ENCODE measurements around the gene SPAG7.

SPAG7 gene

DNA sequence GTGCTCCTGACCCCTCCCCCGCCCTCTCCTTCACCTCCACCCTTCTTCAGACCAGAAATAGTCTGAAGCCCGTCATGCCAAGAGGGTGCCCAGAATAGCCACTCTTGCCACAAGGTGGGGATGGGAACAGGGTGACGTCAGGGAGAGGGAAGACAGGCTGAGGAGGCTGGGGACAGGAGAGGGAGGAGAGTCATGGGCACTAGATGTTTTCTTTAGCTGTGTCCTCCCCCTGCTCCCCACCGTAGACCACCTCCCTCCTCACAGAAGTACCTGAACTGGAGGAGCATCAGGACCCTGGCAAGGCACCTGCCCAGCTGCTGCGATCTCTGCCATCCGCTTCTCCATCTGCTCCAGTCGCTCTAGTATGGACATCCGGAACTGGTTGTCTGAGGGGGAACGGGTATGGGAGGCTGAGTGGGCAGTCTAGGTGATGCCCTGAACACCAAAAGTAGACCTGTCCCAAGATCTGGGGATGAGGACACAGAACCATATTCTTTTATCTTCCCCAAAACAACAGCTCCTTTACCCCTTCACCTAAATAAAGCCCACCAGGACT, 6.6 kb upstream of the SPAG7 start:
- DNase-seq = no peak

- no peak for DNase-seq
Measured at GRCh38 chr17:4973256-4974114, 5.9 kb upstream of the SPAG7 start.

GRCh38 chr17:4972752-4973151, 5.1 kb upstream of the SPAG7 start:
- no peak for DNase-seq

DNA sequence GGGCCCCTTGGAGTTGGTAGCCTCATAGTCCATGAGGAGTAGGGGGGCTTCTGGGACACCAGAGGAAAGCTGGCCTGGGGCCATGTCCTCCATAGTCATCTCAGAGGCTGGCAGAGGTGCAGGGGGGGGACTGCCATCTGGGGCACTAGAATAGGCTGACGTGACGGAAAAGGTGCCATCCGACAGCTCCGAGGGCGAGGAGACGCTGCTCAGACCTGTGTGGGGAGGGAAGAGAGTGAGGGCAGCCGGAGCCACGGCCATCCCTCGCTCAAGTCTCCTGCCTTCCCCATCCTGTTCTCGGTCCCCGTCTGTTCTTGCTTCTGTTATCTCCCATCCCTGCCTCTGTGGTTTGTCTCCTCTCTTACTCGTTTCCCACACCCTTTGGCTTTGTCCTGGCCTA, 4.7 kb upstream of the SPAG7 start:
- DNase-seq = no peak

DNA sequence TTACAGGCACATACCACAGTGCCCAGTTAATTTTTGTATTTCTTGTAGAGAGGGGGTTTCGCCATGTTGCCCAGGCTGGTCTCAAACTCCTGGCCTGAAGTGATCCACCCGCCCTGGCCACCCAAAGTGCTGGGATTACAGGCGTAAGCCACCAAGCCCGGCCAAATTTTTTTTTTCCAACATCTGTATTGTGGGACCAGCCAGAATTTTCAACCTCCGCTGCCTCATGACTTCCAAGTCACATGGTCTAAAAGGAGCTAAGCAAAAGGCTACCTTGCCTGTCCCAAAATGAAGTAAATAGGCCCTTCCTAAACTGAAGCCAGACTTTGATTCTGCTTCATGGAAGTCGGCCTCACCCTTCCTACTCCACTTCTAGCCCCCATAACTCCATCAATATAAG, 4.2 kb upstream of the SPAG7 start:
- no peak for DNase-seq

DNA sequence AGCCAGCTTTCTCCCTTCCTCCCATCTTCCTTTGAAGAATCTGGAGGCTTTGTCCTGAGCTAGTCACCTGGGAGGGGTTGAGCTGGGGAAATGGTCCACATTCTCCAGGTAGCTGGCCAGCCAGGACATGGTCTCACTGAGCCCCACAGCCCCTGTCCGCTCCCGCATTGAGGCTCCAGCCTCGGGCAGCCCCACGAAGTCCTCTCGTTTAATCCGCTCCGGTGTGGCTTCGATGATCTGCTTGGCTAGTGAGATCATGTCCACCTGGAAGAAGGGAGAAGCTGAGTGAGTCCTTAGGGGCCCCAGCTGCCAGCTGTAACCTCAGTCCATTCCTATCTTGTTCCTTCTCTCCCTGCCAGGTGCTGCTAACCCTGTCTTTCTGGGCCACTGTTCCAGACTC, 2.7 kb upstream of the SPAG7 start:
- no peak for DNase-seq

GRCh38 chr17:4969551-4970173, 2.0 kb upstream of the SPAG7 start:
- DNase-seq = peak; percentile 34

DNA sequence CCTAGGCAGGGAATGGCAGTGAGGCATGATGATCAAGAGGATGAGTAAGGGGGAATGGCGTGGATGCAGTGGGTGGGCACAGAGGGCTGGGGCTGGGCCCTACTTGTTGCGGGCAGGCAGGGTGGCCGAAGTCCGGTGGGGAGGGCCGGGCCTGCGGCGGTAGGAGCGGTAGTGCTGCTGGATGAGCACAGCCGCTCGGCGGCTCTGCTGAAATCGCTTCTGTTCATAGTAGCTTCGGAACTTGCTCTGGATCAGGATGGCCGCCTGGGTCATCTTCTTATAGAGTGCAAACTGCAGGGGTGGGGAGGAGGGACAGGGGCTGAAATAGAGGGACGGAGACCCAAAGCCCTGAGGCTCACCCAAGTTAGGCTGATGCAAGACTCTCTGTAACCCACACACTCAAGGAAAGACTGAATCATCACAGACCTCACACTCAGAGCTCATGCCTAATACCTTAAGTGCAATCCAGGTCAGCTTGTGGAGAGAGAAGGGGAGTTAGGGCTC, 1.5 kb upstream of the SPAG7 start:
- DNase-seq = peak; percentile 96

- peak; percentile 22 for DNase-seq
Measured at GRCh38 chr17:4968486-4969046, 949 bp upstream of the SPAG7 start.

DNA sequence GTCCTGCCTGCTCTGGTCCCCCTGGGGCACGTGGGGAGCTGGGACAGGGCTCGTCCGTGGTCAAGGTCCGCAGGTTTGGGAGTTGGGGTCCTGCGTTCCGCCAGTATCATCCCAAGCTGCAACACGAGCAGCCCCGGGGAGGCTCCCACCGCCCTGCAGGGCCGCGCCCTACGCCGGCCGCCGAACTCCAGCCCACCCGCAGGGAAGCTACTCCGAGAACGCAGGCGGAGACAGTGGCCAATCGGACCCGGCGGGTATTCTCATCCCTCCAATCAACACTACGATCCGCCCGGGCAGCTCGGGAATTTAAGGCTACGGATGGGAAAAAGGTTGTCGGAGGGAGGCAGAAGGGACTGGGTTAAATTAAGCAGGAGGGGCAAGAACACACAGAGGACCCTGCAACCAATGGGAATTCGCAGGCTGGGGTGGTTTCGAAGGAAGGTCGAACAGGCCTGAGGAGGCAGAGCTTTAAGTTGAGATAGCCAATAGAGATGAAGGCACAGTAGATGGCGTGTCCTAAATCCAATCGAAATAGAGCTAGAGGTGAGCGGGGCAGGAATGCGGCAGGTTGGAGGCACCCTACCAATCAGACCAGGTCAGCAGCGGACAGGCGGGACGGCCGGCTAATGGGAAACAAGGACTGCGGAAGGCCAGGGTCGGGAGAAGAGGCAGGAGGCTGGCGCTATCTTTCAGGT, 626 bp downstream of the SPAG7 start:
- peak; percentile 100 for DNase-seq

- no peak for DNase-seq
Measured at GRCh38 chr17:4965311-4965986, 2.2 kb downstream of the SPAG7 start.

GRCh38 chr17:4960279-4960922, 7.2 kb downstream of the SPAG7 start:
- DNase-seq = no peak

DNA sequence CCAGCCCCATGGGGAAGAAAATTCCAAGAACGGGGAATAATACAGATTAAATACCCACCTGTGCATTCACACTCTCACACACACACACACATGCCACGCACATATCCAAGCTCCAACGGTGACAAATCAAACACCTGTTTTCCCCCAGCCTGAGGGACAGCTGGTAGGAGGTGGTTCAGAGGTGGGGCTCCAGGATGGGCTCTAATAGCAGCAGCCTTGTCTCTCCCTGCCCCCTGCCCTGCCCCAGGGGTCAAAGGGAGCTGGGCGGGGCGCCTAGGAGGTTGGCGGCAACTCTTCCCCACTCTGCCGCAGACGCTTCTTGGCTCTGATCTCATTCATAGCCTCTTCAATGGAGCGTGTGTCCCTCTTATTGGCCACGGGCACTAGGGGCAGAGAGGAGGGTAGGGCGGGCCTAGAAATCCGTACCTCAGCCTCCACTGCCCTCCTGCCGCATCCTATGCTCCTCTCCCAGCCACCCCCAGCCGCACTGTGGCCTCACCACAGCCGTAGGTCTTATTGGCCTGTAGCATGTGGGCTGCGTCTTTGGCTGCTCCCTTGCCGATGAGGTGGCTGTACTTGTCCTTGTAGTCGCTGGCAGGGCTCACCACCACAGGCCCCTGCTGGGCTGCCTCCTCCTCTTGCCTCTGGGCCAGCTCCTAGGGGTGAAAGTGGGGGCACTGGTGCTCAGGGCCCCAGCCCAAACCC, 8.2 kb downstream of the SPAG7 start:
- no peak for DNase-seq

DNA sequence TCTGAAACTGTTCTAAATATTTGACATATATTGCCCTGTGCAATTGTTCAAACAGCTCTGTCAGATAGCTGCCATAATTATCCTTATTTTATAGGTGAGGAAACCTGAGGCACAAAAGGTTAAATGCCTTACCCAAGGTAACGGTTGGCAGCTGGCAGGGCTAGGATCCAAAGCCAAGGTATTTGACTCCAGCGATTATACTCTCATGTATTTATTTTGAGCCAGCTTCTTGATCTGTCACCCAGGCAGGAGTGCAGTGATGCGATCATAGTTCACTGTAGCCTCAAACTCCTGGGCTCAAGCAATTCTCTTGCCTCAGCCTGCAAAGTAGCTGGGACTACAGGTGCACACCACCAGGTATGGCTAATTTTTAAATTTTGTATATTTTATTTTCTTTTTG, 9.5 kb downstream of the SPAG7 start:
- no peak for DNase-seq

DNA sequence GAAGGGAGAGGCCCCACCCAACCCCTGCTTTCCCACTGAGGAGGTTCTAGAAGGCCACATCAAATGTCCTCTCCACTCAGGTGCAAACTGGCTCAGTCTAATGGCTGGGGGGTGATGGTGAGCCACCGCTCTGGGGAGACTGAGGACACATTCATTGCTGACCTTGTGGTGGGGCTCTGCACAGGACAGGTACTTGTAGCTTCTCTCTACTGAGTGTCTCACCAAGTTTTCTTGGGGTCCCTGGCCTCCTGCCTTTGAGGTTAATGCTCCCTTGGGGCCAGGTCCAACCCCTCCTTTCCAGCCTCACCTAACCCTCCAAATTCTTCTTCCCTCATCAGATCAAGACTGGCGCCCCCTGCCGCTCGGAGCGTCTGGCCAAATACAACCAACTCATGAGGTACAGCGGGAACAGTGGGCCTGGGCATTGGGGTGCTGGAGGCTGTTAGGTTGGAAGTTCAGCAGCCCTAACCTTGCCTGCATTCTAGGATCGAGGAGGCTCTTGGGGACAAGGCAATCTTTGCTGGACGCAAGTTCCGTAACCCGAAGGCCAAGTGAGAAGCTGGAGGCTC, 11.0 kb downstream of the SPAG7 start:
- DNase-seq = peak; percentile 18

GRCh38 chr17:4955091-4955490, 12.5 kb downstream of the SPAG7 start:
- no peak for DNase-seq

GRCh38 chr17:4953451-4953961, 14.1 kb downstream of the SPAG7 start:
- DNase-seq = peak; percentile 59

- DNase-seq = no peak
Measured at GRCh38 chr17:4951486-4951885, 16.1 kb downstream of the SPAG7 start.

DNA sequence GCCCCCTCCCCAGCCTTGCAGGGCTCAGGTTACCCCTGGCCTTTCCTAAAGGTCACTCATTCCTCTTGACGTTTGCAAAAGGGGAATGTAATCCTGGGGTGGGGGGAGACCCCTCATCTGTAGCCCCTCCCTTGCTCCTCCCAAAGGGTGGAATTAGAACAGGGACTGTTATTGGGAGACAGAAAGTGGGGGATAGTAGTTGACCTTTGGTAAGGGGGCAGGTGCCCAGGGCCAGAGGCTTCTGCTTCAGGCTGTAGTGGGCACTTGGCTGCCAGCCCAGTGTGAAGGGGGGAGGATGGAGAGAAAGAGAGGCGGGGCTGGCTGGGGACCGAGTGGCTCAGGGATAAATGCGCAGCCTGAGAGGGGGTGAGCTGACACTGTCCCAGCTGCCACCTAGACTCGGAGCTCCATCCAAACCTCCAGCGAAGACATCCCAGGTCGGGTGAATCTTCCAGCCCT, 16.8 kb downstream of the SPAG7 start, which contains the start of gene ENO3:
Gene ENO3, plus strand, starts transcription at position 374 of the 459 bp plus-strand sequence. CDS start 711 bp downstream, outside the sequence.
- no peak for DNase-seq

GRCh38 chr17:4950075-4950745, 17.4 kb downstream of the SPAG7 start:
- peak; percentile 60 for DNase-seq

Measured in HCEC 1CT (cell line).